H9 (cell line): ENCODE data around the gene CNOT4. TPM values are rescaled to one million over a fixed set of nuclear protein-coding genes. Genes with fewer than 3 reads are reported as not detected.

Experiments
- DNase-seq: peaks from one replicate; pipeline ENCODE4 v3.0.0-alpha.2; 2017
- H2AFZ ChIP-seq: one replicate; pipeline ENCODE4 v1.6.1; 2013; ENCODE audit warnings: mild to moderate bottlenecking, low read length, control low read depth, moderate library complexity
- H2AK5ac ChIP-seq: 2 replicates; pipeline ENCODE4 v1.6.1; 2013; ENCODE audit warnings: low read length, control low read depth, mixed read lengths; ENCODE audit not compliant: insufficient read length
- H2BK120ac ChIP-seq: one replicate; pipeline ENCODE4 v1.6.1; 2013; ENCODE audit warnings: low read depth, mild to moderate bottlenecking, low read length, control low read depth, inconsistent platforms; ENCODE audit not compliant: poor library complexity, severe bottlenecking
- H2BK12ac ChIP-seq: 2 replicates; pipeline ENCODE4 v1.6.1; 2013; ENCODE audit warnings: low read length, control low read depth, mixed read lengths, low read depth; ENCODE audit not compliant: insufficient read length
- H2BK15ac ChIP-seq: 2 replicates; pipeline ENCODE4 v1.6.1; 2013; ENCODE audit warnings: low read depth, low read length, control low read depth
- H2BK20ac ChIP-seq: one replicate; pipeline ENCODE4 v1.6.1; 2013; ENCODE audit warnings: low read depth, mild to moderate bottlenecking, low read length, control low read depth, inconsistent platforms; ENCODE audit not compliant: poor library complexity, severe bottlenecking
- H2BK5ac ChIP-seq: 2 replicates; pipeline ENCODE4 v1.6.1; 2013; ENCODE audit warnings: low read length, control low read depth, mixed read lengths; ENCODE audit not compliant: insufficient read length
- H3K14ac ChIP-seq: 2 replicates; pipeline ENCODE4 v1.6.1; 2013; ENCODE audit warnings: low read length, control low read depth; ENCODE audit not compliant: insufficient read depth
- H3K18ac ChIP-seq: 2 replicates; pipeline ENCODE4 v1.6.1; 2013; ENCODE audit warnings: low read depth, mild to moderate bottlenecking, mixed read lengths, low read length, control low read depth; ENCODE audit not compliant: insufficient read length
- H3K23ac ChIP-seq: 2 replicates; pipeline ENCODE4 v1.6.1; 2013; ENCODE audit warnings: low read length, control low read depth, mixed read lengths, low read depth; ENCODE audit not compliant: insufficient read length
- H3K23me2 ChIP-seq: 2 replicates; pipeline ENCODE4 v1.6.1; 2013; ENCODE audit warnings: low read depth, mild to moderate bottlenecking, mixed read lengths, low read length, control low read depth; ENCODE audit not compliant: insufficient read length, poor library complexity, severe bottlenecking
- H3K27ac ChIP-seq: 2 replicates; pipeline ENCODE4 v1.5.1; 2013; ENCODE audit warnings: low read length, control low read depth, mixed read lengths, low read depth; ENCODE audit not compliant: insufficient read length
- H3K27me3 ChIP-seq: 2 replicates; pipeline ENCODE4 v1.6.1; 2013; ENCODE audit warnings: low read length, control low read depth, inconsistent platforms; ENCODE audit not compliant: insufficient read depth
- H3K4ac ChIP-seq: 2 replicates; pipeline ENCODE4 v1.6.1; 2013; ENCODE audit warnings: low read depth, mild to moderate bottlenecking, control low read depth, inconsistent platforms, low read length, moderate library complexity
- H3K4me1 ChIP-seq: 2 replicates; pipeline ENCODE4 v1.6.1; 2013; ENCODE audit warnings: low read length, control low read depth, inconsistent platforms; ENCODE audit not compliant: insufficient read depth
- H3K4me2 ChIP-seq: 2 replicates; pipeline ENCODE4 v1.6.1; 2013; ENCODE audit warnings: low read length, control low read depth, mixed read lengths; ENCODE audit not compliant: insufficient read length, insufficient read depth
- H3K56ac ChIP-seq: 2 replicates; pipeline ENCODE4 v1.6.1; 2013; ENCODE audit warnings: low read depth, mild to moderate bottlenecking, mixed read lengths, low read length, control low read depth; ENCODE audit not compliant: insufficient read length
- H3K79me1 ChIP-seq: 2 replicates; pipeline ENCODE4 v1.6.1; 2013; ENCODE audit warnings: low read depth, mild to moderate bottlenecking, moderate library complexity, low read length, control low read depth, inconsistent platforms; ENCODE audit not compliant: insufficient read depth, poor library complexity, severe bottlenecking
- H3K79me2 ChIP-seq: 2 replicates; pipeline ENCODE4 v1.6.1; 2013; ENCODE audit warnings: low read length, control low read depth, inconsistent platforms; ENCODE audit not compliant: insufficient read depth
- H3K9ac ChIP-seq: 2 replicates; pipeline ENCODE4 v1.6.1; 2013; ENCODE audit warnings: low read length, control low read depth, mixed read lengths; ENCODE audit not compliant: insufficient read length; ENCODE audit errors: extremely low read depth
- H3K9me3 ChIP-seq: one replicate; pipeline ENCODE4 v1.6.1; 2013; ENCODE audit warnings: low read depth, low read length, inconsistent platforms; ENCODE audit not compliant: control insufficient read depth
- H3T11ph ChIP-seq: one replicate; pipeline ENCODE4 v1.6.1; 2013; ENCODE audit warnings: mild to moderate bottlenecking, low read length, control low read depth, inconsistent platforms
- H4K20me1 ChIP-seq: one replicate; pipeline ENCODE4 v1.6.1; 2013; ENCODE audit not compliant: control insufficient read depth, insufficient read length, insufficient read depth
- H4K5ac ChIP-seq: 2 replicates; pipeline ENCODE4 v1.6.1; 2013; ENCODE audit warnings: low read depth, mild to moderate bottlenecking, mixed read lengths, low read length, control low read depth; ENCODE audit not compliant: insufficient read length
- H4K8ac ChIP-seq: replicated peaks from 2 replicates; pipeline ENCODE4 v1.6.1; 2013; ENCODE audit warnings: low read length, control low read depth, mixed read lengths, low read depth; ENCODE audit not compliant: insufficient read length
- H4K91ac ChIP-seq: 2 replicates; pipeline ENCODE4 v1.6.1; 2013; ENCODE audit warnings: low read depth, mild to moderate bottlenecking, moderate library complexity, mixed read lengths, low read length, control low read depth; ENCODE audit not compliant: insufficient read length
- H3K27ac Mint-ChIP-seq, 3 experiments: 2 replicates in 2 of 3; 3 replicates in 1 of 3; pipeline ENCODE4 v1.8.0; 2020 to 2021; ENCODE audit warnings: mixed read lengths in 3 of 3, mild to moderate bottlenecking in 1 of 3, moderate library complexity in 1 of 3
- H3K27me3 Mint-ChIP-seq: 2 replicates; pipeline ENCODE4 v1.8.0; 2021; ENCODE audit warnings: low read depth, mild to moderate bottlenecking, moderate library complexity, mixed read lengths
- H3K36me3 Mint-ChIP-seq, 3 experiments: 2 replicates in 2 of 3; 3 replicates in 1 of 3; pipeline ENCODE4 v1.8.0; 2020 to 2021; ENCODE audit warnings: low read depth in 3 of 3, mixed read lengths in 3 of 3; ENCODE audit not compliant: insufficient read depth in 1 of 3
- H3K4me1 Mint-ChIP-seq, 2 experiments: 2 replicates each; pipeline ENCODE4 v1.8.0; 2020; ENCODE audit warnings: mixed read lengths in 2 of 2
- H3K4me3 Mint-ChIP-seq, 2 experiments: 2 replicates in 1 of 2; 3 replicates in 1 of 2; pipeline ENCODE4 v1.8.0; 2020 to 2021; ENCODE audit warnings: mild to moderate bottlenecking in 2 of 2, mixed read lengths in 2 of 2, moderate library complexity in 1 of 2
- H3K9me3 Mint-ChIP-seq, 2 experiments: 2 replicates in 1 of 2; 3 replicates in 1 of 2; pipeline ENCODE4 v1.8.0; 2020; ENCODE audit warnings: mild to moderate bottlenecking in 2 of 2, mixed read lengths in 2 of 2, moderate library complexity in 1 of 2
- total RNA-seq: library from RNA; stranded (reverse); gene quantifications from 2 replicates; pipeline ENCODE4 v1.2.1, GENCODE V29; 2021
- TF ChIP-seq, protein P1 (sequence below): fragments of 200-600 bp; sonication (generic); conservative IDR thresholded peaks from 3 replicates; pipeline ENCODE4 v1.8.0; 2021; ENCODE audit warnings: antibody characterized with exemption, mild to moderate bottlenecking

Gene CNOT4
- total RNA-seq, 1 experiment from 2014 or later: 27.4 TPM

DNA sequence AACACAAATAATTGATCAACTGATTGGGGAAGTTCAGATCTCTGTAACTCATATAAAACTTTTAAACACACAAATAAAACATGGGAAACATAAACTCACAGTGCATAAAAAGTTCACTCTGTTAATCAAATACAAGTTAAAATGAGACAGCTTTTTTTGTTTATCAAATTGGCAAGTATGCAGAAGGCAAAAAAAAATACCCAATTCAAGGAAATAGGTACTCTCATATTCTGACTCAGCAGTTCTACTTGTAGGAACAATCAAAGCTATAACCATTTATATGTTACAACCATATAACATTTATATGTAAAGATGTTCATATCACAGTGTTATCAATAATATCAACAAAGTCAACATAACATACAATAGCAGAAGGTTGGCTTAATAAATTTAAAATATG, 102.0 kb downstream of the CNOT4 start:
- no peaks in the 10 kb centered on the region for H3K23me2 ChIP-seq
- H4K20me1 ChIP-seq: no peaks in the 10 kb centered on the region
- H3K9me3 ChIP-seq: no peaks in the 10 kb centered on the region
- H4K8ac ChIP-seq: no peak overlapping the region
- H4K91ac ChIP-seq: no peak overlapping the region
- H3K14ac ChIP-seq: no peak overlapping the region
- H3K56ac ChIP-seq: no peak overlapping the region
- TF ChIP-seq, protein P1, sequence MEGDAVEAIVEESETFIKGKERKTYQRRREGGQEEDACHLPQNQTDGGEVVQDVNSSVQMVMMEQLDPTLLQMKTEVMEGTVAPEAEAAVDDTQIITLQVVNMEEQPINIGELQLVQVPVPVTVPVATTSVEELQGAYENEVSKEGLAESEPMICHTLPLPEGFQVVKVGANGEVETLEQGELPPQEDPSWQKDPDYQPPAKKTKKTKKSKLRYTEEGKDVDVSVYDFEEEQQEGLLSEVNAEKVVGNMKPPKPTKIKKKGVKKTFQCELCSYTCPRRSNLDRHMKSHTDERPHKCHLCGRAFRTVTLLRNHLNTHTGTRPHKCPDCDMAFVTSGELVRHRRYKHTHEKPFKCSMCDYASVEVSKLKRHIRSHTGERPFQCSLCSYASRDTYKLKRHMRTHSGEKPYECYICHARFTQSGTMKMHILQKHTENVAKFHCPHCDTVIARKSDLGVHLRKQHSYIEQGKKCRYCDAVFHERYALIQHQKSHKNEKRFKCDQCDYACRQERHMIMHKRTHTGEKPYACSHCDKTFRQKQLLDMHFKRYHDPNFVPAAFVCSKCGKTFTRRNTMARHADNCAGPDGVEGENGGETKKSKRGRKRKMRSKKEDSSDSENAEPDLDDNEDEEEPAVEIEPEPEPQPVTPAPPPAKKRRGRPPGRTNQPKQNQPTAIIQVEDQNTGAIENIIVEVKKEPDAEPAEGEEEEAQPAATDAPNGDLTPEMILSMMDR: no peak
- Mint-ChIP-seq H3K36me3 (peaks cover 0 to 9% (median 3%) of the 10 kb centered on the region in 3 experiments; a peak in 3 of 7 replicates), H3K27ac (no peak overlapping the region), H3K4me1 (no peaks in the 10 kb centered on the region), H3K4me3 (no peak overlapping the region), H3K27me3 (no peaks in the 10 kb centered on the region), H3K9me3 (no peaks in the 10 kb centered on the region)
- H2BK120ac ChIP-seq: no peak overlapping the region
- no peaks in the 10 kb centered on the region for H3K27me3 ChIP-seq
- H2BK20ac ChIP-seq: no peak overlapping the region
- no peak overlapping the region for H3K9ac ChIP-seq
- DNase-seq: no peak
- H2BK12ac ChIP-seq: no peak overlapping the region
- H3K4me2 ChIP-seq: no peak overlapping the region
- no peak overlapping the region for H3K4ac ChIP-seq
- H4K5ac ChIP-seq: no peak overlapping the region
- H3K79me2 ChIP-seq: no peaks in the 10 kb centered on the region
- no peaks in the 10 kb centered on the region for H3K4me1 ChIP-seq
- H2AFZ ChIP-seq: no peak overlapping the region
- H3K23ac ChIP-seq: no peak overlapping the region
- no peak overlapping the region for H2BK5ac ChIP-seq
- no peak overlapping the region for H3K27ac ChIP-seq
- no peak overlapping the region for H2BK15ac ChIP-seq
- H3K79me1 ChIP-seq: no peaks in the 10 kb centered on the region
- H2AK5ac ChIP-seq: no peak overlapping the region
- no peak overlapping the region for H3K18ac ChIP-seq
- no peak overlapping the region for H3T11ph ChIP-seq
